H1 (cell line): ENCODE results near the gene DPH5. TPM values are rescaled to one million over a fixed set of nuclear protein-coding genes. Genes with fewer than 3 reads are reported as not detected.

Experiments used
- CTCF ChIA-PET: fragments of 300-600 bp; sonication (Branson Sonifier 250); formaldehyde crosslinking; loops from one replicate; lab custom pipeline; 2021; ENCODE audit not compliant: partially characterized antibody; lab: Charles Lee
- POLR2A ChIA-PET: fragments of 300-600 bp; sonication (Branson Sonifier 250); formaldehyde crosslinking; loops from one replicate; lab custom pipeline; 2021; ENCODE audit warnings: inconsistent platforms; ENCODE audit not compliant: partially characterized antibody; lab: Charles Lee
- DNase-seq, 2 experiments: peaks; one replicate each; pipeline versions ENCODE4 v3.0.0 to v3.0.0-alpha.2; 2010 to 2022; ENCODE audit warnings: low spot score in 2 of 2, low read depth in 1 of 2, mixed read lengths in 1 of 2
- FAIRE-seq: peaks from 2 replicates; lab custom pipeline; 2011; peaks lifted over from hg19 to GRCh38; lab: Jason Lieb, UNC
- H2AFZ ChIP-seq: 2 replicates; pipeline ENCODE4 v1.8.1; 2012; ENCODE audit warnings: low read length, inconsistent platforms
- H2AK5ac ChIP-seq: 2 replicates; pipeline ENCODE4 v1.6.1; 2013; ENCODE audit warnings: low read depth, low read length
- H2BK120ac ChIP-seq: replicated peaks from 2 replicates; pipeline ENCODE3; 2013; ENCODE audit warnings: low read depth, low read length, inconsistent platforms
- H2BK12ac ChIP-seq: 2 replicates; pipeline ENCODE4 v1.6.1; 2013; ENCODE audit warnings: low read depth, low read length
- H2BK15ac ChIP-seq: 2 replicates; pipeline ENCODE4 v1.6.1; 2013; ENCODE audit warnings: low read length
- H2BK20ac ChIP-seq: 2 replicates; pipeline ENCODE4 v1.6.1; 2013; ENCODE audit warnings: low read length
- H2BK5ac ChIP-seq: 2 replicates; pipeline ENCODE4 v1.6.1; 2013; ENCODE audit warnings: low read depth, low read length
- H3K14ac ChIP-seq: 2 replicates; pipeline ENCODE4 v1.6.1; 2013; ENCODE audit warnings: inconsistent platforms; ENCODE audit not compliant: insufficient read length
- H3K18ac ChIP-seq: 2 replicates; pipeline ENCODE4 v1.6.1; 2013; ENCODE audit warnings: low read length; ENCODE audit errors: extremely low read depth
- H3K23ac ChIP-seq: 2 replicates; pipeline ENCODE4 v1.6.1; 2013; ENCODE audit warnings: inconsistent platforms; ENCODE audit not compliant: insufficient read length
- H3K23me2 ChIP-seq: 2 replicates; pipeline ENCODE4 v1.6.1; 2013; ENCODE audit warnings: low read depth, low read length
- H3K27ac ChIP-seq: 2 replicates; pipeline ENCODE4 v1.6.1; 2011; ENCODE audit warnings: low read depth, low read length, inconsistent platforms
- H3K27me3 ChIP-seq, 4 experiments: replicated peaks in 1 of 4; 1 replicate in 1 of 4; 2 replicates in 3 of 4; pipeline versions ENCODE4 v1.6.1 to v1.8.1; 2011 to 2013; ENCODE audit warnings: low read length in 3 of 4, mild to moderate bottlenecking in 3 of 4, inconsistent platforms in 2 of 4, mixed read lengths in 2 of 4, moderate library complexity in 1 of 4; ENCODE audit not compliant: control insufficient read depth in 3 of 4, insufficient read depth in 3 of 4; ENCODE audit errors: extremely low read depth in 1 of 4
- H3K36me3 ChIP-seq, 4 experiments: 2 replicates each; pipeline versions ENCODE4 v1.6.1 to v1.8.1; 2011 to 2013; ENCODE audit warnings: mild to moderate bottlenecking in 4 of 4, low read length in 3 of 4, moderate library complexity in 2 of 4, control low read depth in 1 of 4, inconsistent platforms in 1 of 4; ENCODE audit not compliant: insufficient read depth in 4 of 4, control insufficient read depth in 2 of 4
- H3K4ac ChIP-seq: replicated peaks from 2 replicates; pipeline ENCODE3; 2013; ENCODE audit warnings: low read length, low read depth, mixed read lengths, inconsistent platforms; ENCODE audit not compliant: insufficient read length
- H3K4me1 ChIP-seq, 4 experiments: replicated peaks in 1 of 4; 1 replicate in 1 of 4; 2 replicates in 3 of 4; pipeline versions ENCODE4 v1.6.1 to v1.8.1; 2011 to 2013; ENCODE audit warnings: low read length in 3 of 4, inconsistent platforms in 2 of 4, mixed read lengths in 1 of 4; ENCODE audit not compliant: insufficient read depth in 4 of 4, control insufficient read depth in 3 of 4
- H3K4me2 ChIP-seq, 2 experiments: 2 replicates each; pipeline versions ENCODE4 v1.6.1 to v1.8.1; 2011 to 2013; ENCODE audit warnings: low read depth in 2 of 2, low read length in 2 of 2, control low read depth in 1 of 2, inconsistent platforms in 1 of 2, mild to moderate bottlenecking in 1 of 2; ENCODE audit not compliant: insufficient read depth in 1 of 2
- H3K4me3 ChIP-seq, 4 experiments: fragments of 200-600, 300-600 bp in 1 of 4; sonication (generic), shearing (Covaris generic), sonication (Bioruptor Twin) in 1 of 4; 2 replicates each; pipeline versions ENCODE4 v1.5.1 to v1.8.1; 2011 to 2016; ENCODE audit warnings: low read length in 4 of 4, low read depth in 3 of 4, control low read depth in 2 of 4, inconsistent platforms in 2 of 4, mild to moderate bottlenecking in 2 of 4, mixed read lengths in 1 of 4, moderate library complexity in 1 of 4; ENCODE audit not compliant: insufficient read depth in 2 of 4; ENCODE audit errors: extremely low read depth in 1 of 4
- H3K56ac ChIP-seq: replicated peaks from 2 replicates; pipeline ENCODE3; 2013; ENCODE audit warnings: low read depth, mild to moderate bottlenecking, mixed read lengths, low read length, inconsistent platforms; ENCODE audit not compliant: insufficient read length
- H3K79me1 ChIP-seq: 2 replicates; pipeline ENCODE4 v1.6.1; 2013; ENCODE audit warnings: low read depth, low read length, control low read depth
- H3K79me2 ChIP-seq, 2 experiments: 2 replicates each; pipeline versions ENCODE4 v1.6.1 to v1.8.1; 2012 to 2013; ENCODE audit warnings: low read length in 2 of 2, mild to moderate bottlenecking in 2 of 2, inconsistent platforms in 1 of 2; ENCODE audit not compliant: insufficient read depth in 2 of 2, control insufficient read depth in 1 of 2
- H3K9ac ChIP-seq, 4 experiments: replicated peaks in 1 of 4; 1 replicate in 1 of 4; 2 replicates in 3 of 4; pipeline versions ENCODE4 v1.6.1 to v1.8.1; 2011 to 2013; ENCODE audit warnings: low read depth in 3 of 4, low read length in 3 of 4, control low read depth in 2 of 4, mild to moderate bottlenecking in 2 of 4, moderate library complexity in 2 of 4, inconsistent platforms in 1 of 4; ENCODE audit errors: extremely low read depth in 1 of 4
- H3K9me3 ChIP-seq, 2 experiments: 2 replicates each; pipeline versions ENCODE4 v1.6.1 to v1.8.1; 2012 to 2013; ENCODE audit warnings: mild to moderate bottlenecking in 2 of 2, moderate library complexity in 2 of 2, control low read depth in 1 of 2, inconsistent platforms in 1 of 2, low read depth in 1 of 2, low read length in 1 of 2, mixed read lengths in 1 of 2; ENCODE audit not compliant: insufficient read depth in 2 of 2
- H4K20me1 ChIP-seq, 2 experiments: replicated peaks in 1 of 2; 2 replicates each; pipeline versions ENCODE3 to v1.8.1; 2011 to 2013; ENCODE audit warnings: inconsistent platforms in 2 of 2, low read length in 2 of 2, mild to moderate bottlenecking in 1 of 2; ENCODE audit not compliant: insufficient read depth in 2 of 2, control insufficient read depth in 1 of 2
- H4K5ac ChIP-seq: 2 replicates; pipeline ENCODE4 v1.6.1; 2013; ENCODE audit warnings: low read length, low read depth, mixed read lengths, inconsistent platforms; ENCODE audit not compliant: insufficient read length
- H4K8ac ChIP-seq: 2 replicates; pipeline ENCODE4 v1.8.0; 2013; ENCODE audit warnings: mild to moderate bottlenecking, moderate library complexity, low read length, inconsistent platforms; ENCODE audit not compliant: insufficient read depth; ENCODE audit errors: extremely low read depth
- H4K91ac ChIP-seq: replicated peaks from 2 replicates; pipeline ENCODE3; 2013; ENCODE audit warnings: low read length, mixed read lengths, inconsistent platforms; ENCODE audit not compliant: insufficient read length
- ASH2L ChIP-seq: fragments of 200-600, 300-600 bp; sonication (generic); IDR thresholded peaks from one replicate; pipeline ENCODE4 v1.7.1; 2017; ENCODE audit warnings: low read length
- BCL11A ChIP-seq, 2 experiments: IDR thresholded peaks; one replicate each; pipeline ENCODE4 v1.6.1; 2011; ENCODE audit warnings: low read depth in 2 of 2, low read length in 2 of 2, mild to moderate bottlenecking in 2 of 2
- CBX8 ChIP-seq: fragments of 300-800, 300-1000 bp; sonication (generic); IDR thresholded peaks from 2 replicates; pipeline ENCODE4 v1.7.1; 2016; ENCODE audit warnings: low read depth, low read length, borderline replicate concordance
- CHD2 ChIP-seq: IDR thresholded peaks from 2 replicates; pipeline ENCODE4 v1.6.1; 2012; ENCODE audit warnings: low read length, improper control_type of control experiment
- EGR1 ChIP-seq: IDR thresholded peaks from 2 replicates; pipeline ENCODE4 v1.6.1; 2011; ENCODE audit warnings: low read depth, low read length, borderline replicate concordance
- KDM5A ChIP-seq: fragments of 200-600 bp; IDR thresholded peaks from 2 replicates; pipeline ENCODE4 v1.7.1; 2012; ENCODE audit warnings: mild to moderate bottlenecking, low read length, inconsistent platforms, mixed read lengths
- NANOG ChIP-seq: IDR thresholded peaks from 2 replicates; pipeline ENCODE4 v1.6.1; 2011; ENCODE audit warnings: low read length, low read depth, mild to moderate bottlenecking, inconsistent platforms; ENCODE audit not compliant: insufficient read depth, poor library complexity, severe bottlenecking
- PHF8 ChIP-seq: fragments of 200-600 bp; sonication (generic); conservative IDR thresholded peaks from 2 replicates; pipeline ENCODE4 v1.7.1; 2012; ENCODE audit warnings: low read depth, mild to moderate bottlenecking, inconsistent platforms, low read length, moderate library complexity
- RFX5 ChIP-seq: IDR thresholded peaks from 2 replicates; pipeline ENCODE4 v1.6.1; 2011; ENCODE audit warnings: low read depth, low read length, improper control_type of control experiment, borderline replicate concordance
- SIRT6 ChIP-seq: IDR thresholded peaks from one replicate; pipeline ENCODE4 v1.7.1; 2012; ENCODE audit warnings: low read length, inconsistent platforms
- TEAD4 ChIP-seq: IDR thresholded peaks from 2 replicates; pipeline ENCODE4 v1.6.1; 2012; ENCODE audit warnings: low read depth, low read length, inconsistent platforms, mixed read lengths
- polyA plus RNA-seq, 7 experiments: library from polyadenylated mRNA; depleted of rRNA in 3 of 7; stranded (reverse) in 5 of 7; unstranded in 2 of 7; fragments of >200 nt in 5 of 7; fragments of 200-250 nt in 2 of 7; gene quantifications; 1 replicate in 5 of 7; 2 replicates in 1 of 7; 4 replicates in 1 of 7; pipeline versions ENCODE4 v1.2.1 to v1.2.3, GENCODE V29; 2011 to 2013; ENCODE audit warnings: missing spikeins in 2 of 7, mixed read lengths in 2 of 7
- total RNA-seq: library from RNA; stranded (reverse); fragmentation: NEBNext Ultra II Directional; extraction: Animal tissue kit (Norgen Biotek cat#: 25700); gene quantifications from 2 replicates; pipeline ENCODE4 v1.2.1, GENCODE V29; 2021
- TF ChIP-seq, protein P1 (sequence below), 3 experiments: IDR thresholded peaks; 1 replicate in 2 of 3; 2 replicates in 1 of 3; pipeline versions ENCODE4 v1.5.1 to v1.6.1; 2011; ENCODE audit warnings: low read length in 3 of 3, mild to moderate bottlenecking in 3 of 3, inconsistent platforms in 2 of 3, low read depth in 1 of 3, moderate library complexity in 1 of 3; ENCODE audit not compliant: insufficient read depth in 1 of 3; ENCODE audit errors: control extremely low read depth in 1 of 3
- TF ChIP-seq, protein P2 (sequence below): IDR thresholded peaks from 2 replicates; pipeline ENCODE4 v1.6.1; 2012; ENCODE audit warnings: inconsistent platforms

The DPH5 gene
- total and polyA plus RNA-seq, 2 of the 8 experiments (the other 6 are each of a cell fraction or from before 2014, with no cell fraction given) = 67.7 to 106 TPM

DNA sequence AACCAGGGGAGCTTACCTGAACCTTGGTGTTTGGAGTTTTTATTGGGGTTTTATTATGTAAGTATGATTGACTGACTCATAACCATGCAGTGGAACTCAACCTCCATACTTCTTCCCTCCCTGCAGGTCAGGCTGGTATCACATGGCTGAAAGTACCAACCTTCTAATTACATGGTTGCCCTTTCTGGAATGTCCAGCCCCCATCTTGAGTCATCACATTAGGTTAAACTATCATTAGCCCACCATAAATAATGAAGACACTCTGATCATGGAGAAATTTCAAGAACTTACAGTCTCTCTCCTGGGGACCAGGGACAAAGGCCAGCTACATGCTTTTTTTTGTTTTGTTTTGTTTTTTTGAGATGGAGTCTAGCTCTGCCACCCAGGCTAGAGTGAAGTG is 19.2 kb upstream of the DPH5 start:
- no peaks in the 10 kb centered on the region for H3K79me2 ChIP-seq
- H3K27ac ChIP-seq = no peak overlapping the region
- H4K20me1 ChIP-seq = no peaks in the 10 kb centered on the region
- no peak overlapping the region for H4K91ac ChIP-seq
- POLR2A ChIA-PET = no interaction called here
- no peaks in the 10 kb centered on the region; the same call in 1 of the 2 replicates for H3K79me1 ChIP-seq
- H3K4me2 ChIP-seq = no peak overlapping the region
- no peak overlapping the region for H2AFZ ChIP-seq
- H3K18ac ChIP-seq = no peak overlapping the region
- H2BK120ac ChIP-seq = no peak overlapping the region
- no peak overlapping the region for H2BK12ac ChIP-seq
- DNase-seq (no peak), FAIRE-seq (no peak)
- no peak overlapping the region for H3K14ac ChIP-seq
- no peak overlapping the region for H3K4me3 ChIP-seq
- H4K8ac ChIP-seq = no peak overlapping the region
- H3K4ac ChIP-seq = no peak overlapping the region
- no peaks in the 10 kb centered on the region; the same call in 1 of the 2 replicates for H3K23me2 ChIP-seq
- no peaks in the 10 kb centered on the region for H3K27me3 ChIP-seq
- H3K56ac ChIP-seq = no peak overlapping the region
- no peak for TF ChIP-seq ASH2L
- TF ChIP-seq PHF8 = no peak
- no peak for TF ChIP-seq NANOG
- TF ChIP-seq CBX8 = no peak
- TF ChIP-seq KDM5A = no peak
- no peak for TF ChIP-seq BCL11A (IDR thresholded peaks at IDR 0.05; ENCODE audit: low read depth in 2 of 2, low read length in 2 of 2)
- no peak for TF ChIP-seq EGR1
- no peak for TF ChIP-seq SIRT6
- TF ChIP-seq RFX5 = no peak
- TF ChIP-seq, protein P1, sequence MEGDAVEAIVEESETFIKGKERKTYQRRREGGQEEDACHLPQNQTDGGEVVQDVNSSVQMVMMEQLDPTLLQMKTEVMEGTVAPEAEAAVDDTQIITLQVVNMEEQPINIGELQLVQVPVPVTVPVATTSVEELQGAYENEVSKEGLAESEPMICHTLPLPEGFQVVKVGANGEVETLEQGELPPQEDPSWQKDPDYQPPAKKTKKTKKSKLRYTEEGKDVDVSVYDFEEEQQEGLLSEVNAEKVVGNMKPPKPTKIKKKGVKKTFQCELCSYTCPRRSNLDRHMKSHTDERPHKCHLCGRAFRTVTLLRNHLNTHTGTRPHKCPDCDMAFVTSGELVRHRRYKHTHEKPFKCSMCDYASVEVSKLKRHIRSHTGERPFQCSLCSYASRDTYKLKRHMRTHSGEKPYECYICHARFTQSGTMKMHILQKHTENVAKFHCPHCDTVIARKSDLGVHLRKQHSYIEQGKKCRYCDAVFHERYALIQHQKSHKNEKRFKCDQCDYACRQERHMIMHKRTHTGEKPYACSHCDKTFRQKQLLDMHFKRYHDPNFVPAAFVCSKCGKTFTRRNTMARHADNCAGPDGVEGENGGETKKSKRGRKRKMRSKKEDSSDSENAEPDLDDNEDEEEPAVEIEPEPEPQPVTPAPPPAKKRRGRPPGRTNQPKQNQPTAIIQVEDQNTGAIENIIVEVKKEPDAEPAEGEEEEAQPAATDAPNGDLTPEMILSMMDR (IDR thresholded peaks at IDR 0.05; ENCODE audit: control extremely low read depth in 1 of 3, insufficient read depth in 1 of 3, low read depth in 1 of 3, low read length in 3 of 3) = no peak
- no peak for TF ChIP-seq TEAD4
- TF ChIP-seq, protein P2, sequence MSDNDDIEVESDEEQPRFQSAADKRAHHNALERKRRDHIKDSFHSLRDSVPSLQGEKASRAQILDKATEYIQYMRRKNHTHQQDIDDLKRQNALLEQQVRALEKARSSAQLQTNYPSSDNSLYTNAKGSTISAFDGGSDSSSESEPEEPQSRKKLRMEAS = no peak
- no peak for TF ChIP-seq CHD2
- no peak overlapping the region for H3K23ac ChIP-seq
- H2AK5ac ChIP-seq = no peak overlapping the region
- no peak overlapping the region for H3K9ac ChIP-seq
- CTCF ChIA-PET = interaction anchor here (1.1 to 1.7 kb wide), 3 partner anchors 8 to 242 kb away, joined by 3 to 5 read pairs (median 4); no protein-coding TSS in a partner anchor
- H3K36me3 ChIP-seq = peaks cover 0 to 16% (median 4%) of the 10 kb centered on the region in 4 experiments; a peak in 2 of 8 replicates
- H3K4me1 ChIP-seq = no peaks in the 10 kb centered on the region
- no peak overlapping the region for H2BK20ac ChIP-seq
- H3K9me3 ChIP-seq = peaks cover 11 to 19% of the 10 kb centered on the region in 2 experiments
- H2BK5ac ChIP-seq = no peak overlapping the region
- no peak overlapping the region for H4K5ac ChIP-seq
- H2BK15ac ChIP-seq = no peak overlapping the region
